ENCODE data around the gene FNIP2.
"Not testable (repeated sequence)": the region's sequence is repeated elsewhere in the genome, so short reads cannot be mapped to it uniquely, and the experiment has no call there.

Gene FNIP2

GRCh38 chr4:158798062-158798461 lies 29.2 kb downstream of the FNIP2 start:
- Histone ChIP-seq H3K4me1 (ENCODE audit: control insufficient read depth, low read depth, low read length) (peaks cover 7% of the 10 kb centered on the region), H3K27ac (ENCODE audit: low read length) (no peak overlapping the region), H3K9me3 (ENCODE audit: control insufficient read depth, low read depth, low read length) (no peaks in the 10 kb centered on the region), H3K36me3 (ENCODE audit: control insufficient read depth, low read depth, low read length) (no peaks in the 10 kb centered on the region), H3K4me3 (ENCODE audit: low read length) (no peak overlapping the region), H3K27me3 (ENCODE audit: control insufficient read depth, insufficient read depth, low read length) (no peaks in the 10 kb centered on the region), H3K9ac (ENCODE audit: low read length) (no peak overlapping the region)

- no peaks in the 10 kb centered on the region for H3K27me3 ChIP-seq (ENCODE audit: control insufficient read depth, insufficient read depth, low read length)
- H3K36me3 ChIP-seq (ENCODE audit: control insufficient read depth, low read depth, low read length): no peaks in the 10 kb centered on the region
Measured at GRCh38 chr4:158799013-158799770, 30.4 kb downstream of the FNIP2 start.

GRCh38 chr4:158799856-158800255 lies 31.0 kb downstream of the FNIP2 start:
- H3K9me3 ChIP-seq (ENCODE audit: control insufficient read depth, low read depth, low read length): no peaks in the 10 kb centered on the region
- no peak overlapping the region for H3K9ac ChIP-seq (ENCODE audit: low read length)
- H3K27me3 ChIP-seq (ENCODE audit: control insufficient read depth, insufficient read depth, low read length): no peaks in the 10 kb centered on the region
- H3K4me1 ChIP-seq (ENCODE audit: control insufficient read depth, low read depth, low read length): peaks cover 7% of the 10 kb centered on the region
- no peaks in the 10 kb centered on the region for H3K36me3 ChIP-seq (ENCODE audit: control insufficient read depth, low read depth, low read length)
- no peak overlapping the region for H3K4me3 ChIP-seq (ENCODE audit: low read length)
- no peak overlapping the region for H3K27ac ChIP-seq (ENCODE audit: low read length)

More at GRCh38 chr4:158799013-158799770, 30.4 kb downstream of the FNIP2 start:
- H3K9ac ChIP-seq (ENCODE audit: low read length): no peak overlapping the region
- H3K9me3 ChIP-seq (ENCODE audit: control insufficient read depth, low read depth, low read length): no peaks in the 10 kb centered on the region
- peaks cover 7% of the 10 kb centered on the region for H3K4me1 ChIP-seq (ENCODE audit: control insufficient read depth, low read depth, low read length)
- H3K27ac ChIP-seq (ENCODE audit: low read length): no peak overlapping the region
- H3K4me3 ChIP-seq (ENCODE audit: low read length): no peak overlapping the region

GRCh38 chr4:158801066-158801465 lies 32.2 kb downstream of the FNIP2 start:
- H3K36me3 ChIP-seq (ENCODE audit: control insufficient read depth, low read depth, low read length): no peaks in the 10 kb centered on the region
- no peak overlapping the region for H3K9ac ChIP-seq (ENCODE audit: low read length)
- no peaks in the 10 kb centered on the region for H3K9me3 ChIP-seq (ENCODE audit: control insufficient read depth, low read depth, low read length)
- H3K27me3 ChIP-seq (ENCODE audit: control insufficient read depth, insufficient read depth, low read length): no peaks in the 10 kb centered on the region
- peaks cover 15% of the 10 kb centered on the region for H3K4me1 ChIP-seq (ENCODE audit: control insufficient read depth, low read depth, low read length)
- no peak overlapping the region for H3K4me3 ChIP-seq (ENCODE audit: low read length)
- no peak overlapping the region for H3K27ac ChIP-seq (ENCODE audit: low read length)

GRCh38 chr4:158801677-158802076 lies 32.9 kb downstream of the FNIP2 start:
- H3K9me3 ChIP-seq (ENCODE audit: control insufficient read depth, low read depth, low read length): no peaks in the 10 kb centered on the region
- H3K9ac ChIP-seq (ENCODE audit: low read length): no peak overlapping the region
- no peak overlapping the region for H3K27ac ChIP-seq (ENCODE audit: low read length)
- no peak overlapping the region for H3K4me3 ChIP-seq (ENCODE audit: low read length)
- H3K4me1 ChIP-seq (ENCODE audit: control insufficient read depth, low read depth, low read length): peaks cover 15% of the 10 kb centered on the region
- no peaks in the 10 kb centered on the region for H3K36me3 ChIP-seq (ENCODE audit: control insufficient read depth, low read depth, low read length)
- no peaks in the 10 kb centered on the region for H3K27me3 ChIP-seq (ENCODE audit: control insufficient read depth, insufficient read depth, low read length)

- no peaks in the 10 kb centered on the region for H3K9me3 ChIP-seq (ENCODE audit: control insufficient read depth, low read depth, low read length)
- H3K27me3 ChIP-seq (ENCODE audit: control insufficient read depth, insufficient read depth, low read length): no peaks in the 10 kb centered on the region
- H3K4me3 ChIP-seq (ENCODE audit: low read length): no peak overlapping the region
- H3K9ac ChIP-seq (ENCODE audit: low read length): no peak overlapping the region
- H3K27ac ChIP-seq (ENCODE audit: low read length): no peak overlapping the region
- H3K4me1 ChIP-seq (ENCODE audit: control insufficient read depth, low read depth, low read length): peaks cover 15% of the 10 kb centered on the region
- H3K36me3 ChIP-seq (ENCODE audit: control insufficient read depth, low read depth, low read length): no peaks in the 10 kb centered on the region
Measured at GRCh38 chr4:158802914-158803313, 34.1 kb downstream of the FNIP2 start.

- no peaks in the 10 kb centered on the region for H3K27me3 ChIP-seq (ENCODE audit: control insufficient read depth, insufficient read depth, low read length)
- H3K9me3 ChIP-seq (ENCODE audit: control insufficient read depth, low read depth, low read length): no peaks in the 10 kb centered on the region
- no peak overlapping the region for H3K9ac ChIP-seq (ENCODE audit: low read length)
- peaks cover 11% of the 10 kb centered on the region for H3K4me1 ChIP-seq (ENCODE audit: control insufficient read depth, low read depth, low read length)
- H3K4me3 ChIP-seq (ENCODE audit: low read length): no peak overlapping the region
- no peak overlapping the region for H3K27ac ChIP-seq (ENCODE audit: low read length)
- no peaks in the 10 kb centered on the region for H3K36me3 ChIP-seq (ENCODE audit: control insufficient read depth, low read depth, low read length)
Measured at GRCh38 chr4:158805635-158806471, 37.0 kb downstream of the FNIP2 start.

- Histone ChIP-seq H3K27ac (ENCODE audit: low read length) (no peak overlapping the region), H3K9ac (ENCODE audit: low read length) (no peak overlapping the region)
Measured at GRCh38 chr4:158807691-158808090, 38.9 kb downstream of the FNIP2 start.

GRCh38 chr4:158808399-158808798 lies 39.6 kb downstream of the FNIP2 start:
- Histone ChIP-seq H3K9me3 (ENCODE audit: control insufficient read depth, low read depth, low read length) (no peaks in the 10 kb centered on the region), H3K4me3 (ENCODE audit: low read length) (no peak overlapping the region), H3K9ac (ENCODE audit: low read length) (no peak overlapping the region), H3K27me3 (ENCODE audit: control insufficient read depth, insufficient read depth, low read length) (no peaks in the 10 kb centered on the region), H3K36me3 (ENCODE audit: control insufficient read depth, low read depth, low read length) (no peaks in the 10 kb centered on the region), H3K4me1 (ENCODE audit: control insufficient read depth, low read depth, low read length) (peaks cover 11% of the 10 kb centered on the region), H3K27ac (ENCODE audit: low read length) (no peak overlapping the region)

More at GRCh38 chr4:158807691-158808090, 38.9 kb downstream of the FNIP2 start:
- Histone ChIP-seq H3K4me3 (ENCODE audit: low read length) (no peak overlapping the region), H3K9me3 (ENCODE audit: control insufficient read depth, low read depth, low read length) (no peaks in the 10 kb centered on the region), H3K36me3 (ENCODE audit: control insufficient read depth, low read depth, low read length) (no peaks in the 10 kb centered on the region), H3K27me3 (ENCODE audit: control insufficient read depth, insufficient read depth, low read length) (no peaks in the 10 kb centered on the region), H3K4me1 (ENCODE audit: control insufficient read depth, low read depth, low read length) (peaks cover 11% of the 10 kb centered on the region)

GRCh38 chr4:158809208-158809607 lies 40.4 kb downstream of the FNIP2 start:
- H3K27me3 ChIP-seq (ENCODE audit: control insufficient read depth, insufficient read depth, low read length); H3K9me3 ChIP-seq (ENCODE audit: control insufficient read depth, low read depth, low read length); H3K4me3 ChIP-seq (ENCODE audit: low read length); H3K27ac ChIP-seq (ENCODE audit: low read length); H3K36me3 ChIP-seq (ENCODE audit: control insufficient read depth, low read depth, low read length); H3K9ac ChIP-seq (ENCODE audit: low read length): not testable (repeated sequence)
- H3K4me1 ChIP-seq (ENCODE audit: control insufficient read depth, low read depth, low read length): peaks cover 11% of the 10 kb centered on the region

- H3K36me3 ChIP-seq (ENCODE audit: control insufficient read depth, low read depth, low read length): no peaks in the 10 kb centered on the region
- peaks cover 11% of the 10 kb centered on the region for H3K4me1 ChIP-seq (ENCODE audit: control insufficient read depth, low read depth, low read length)
- H3K4me3 ChIP-seq (ENCODE audit: low read length): no peak overlapping the region
- no peaks in the 10 kb centered on the region for H3K9me3 ChIP-seq (ENCODE audit: control insufficient read depth, low read depth, low read length)
- no peaks in the 10 kb centered on the region for H3K27me3 ChIP-seq (ENCODE audit: control insufficient read depth, insufficient read depth, low read length)
- no peak overlapping the region for H3K9ac ChIP-seq (ENCODE audit: low read length)
- no peak overlapping the region for H3K27ac ChIP-seq (ENCODE audit: low read length)
Measured at GRCh38 chr4:158809611-158810486, 41.0 kb downstream of the FNIP2 start.

Data from iPS-18a (cell line).